GM12865 (cell line): ENCODE data around the gene SLC2A5.

Experiments
- DNase-seq: peaks from one replicate; pipeline ENCODE4 v3.0.0; 2010; ENCODE audit warnings: low read depth
- H3K4me3 ChIP-seq: 2 replicates; pipeline ENCODE4 v1.5.1; 2011; ENCODE audit warnings: mild to moderate bottlenecking, low read depth, low read length, control low read depth
- CTCF ChIP-seq: IDR thresholded peaks from 2 replicates; pipeline ENCODE4 v1.5.1; 2011; ENCODE audit warnings: low read length, control low read depth, low read depth, inconsistent platforms; ENCODE audit not compliant: insufficient read depth; ENCODE audit errors: missing control alignments

Gene SLC2A5

GRCh38 chr1:9081473-9081872 lies 12.0 kb upstream of the SLC2A5 start:
- no peak for TF ChIP-seq CTCF
- no peak overlapping the region for H3K4me3 ChIP-seq
- no peak for DNase-seq

GRCh38 chr1:9080705-9081291 lies 11.4 kb upstream of the SLC2A5 start:
- no peak for TF ChIP-seq CTCF
- DNase-seq = peak; percentile 66
- H3K4me3 ChIP-seq = no peak overlapping the region

- peak overlapping the region; percentile 5; the same call in 1 of the 2 replicates for H3K4me3 ChIP-seq
- peak; percentile 94 for DNase-seq
- no peak for TF ChIP-seq CTCF
Observed at GRCh38 chr1:9079988-9080704, 10.7 kb upstream of the SLC2A5 start.

GRCh38 chr1:9078752-9079500 lies 9.5 kb upstream of the SLC2A5 start:
- H3K4me3 ChIP-seq = no peak overlapping the region
- no peak for TF ChIP-seq CTCF
- no peak for DNase-seq

GRCh38 chr1:9078015-9078751 lies 8.7 kb upstream of the SLC2A5 start:
- no peak overlapping the region for H3K4me3 ChIP-seq
- peak; percentile 96 for DNase-seq
- TF ChIP-seq CTCF = no peak

GRCh38 chr1:9075022-9075421 lies 5.6 kb upstream of the SLC2A5 start:
- no peak for TF ChIP-seq CTCF
- peak; percentile 63 for DNase-seq
- no peak overlapping the region for H3K4me3 ChIP-seq
